ENCODE results near the gene PDXK. TPM values are rescaled to one million over a fixed set of nuclear protein-coding genes. Genes with fewer than 3 reads are reported as not detected.

PDXK gene
- total RNA-seq, 1 donor from 2014 or later = 56.9 TPM

GRCh38 chr21:43792406-43792805 is 73.5 kb downstream of the PDXK start:
- intact Hi-C loops (cut with DNase I) = no loop called here
- no peak for DNase-seq (ENCODE audit: low spot score)

- DNase-seq (ENCODE audit: low spot score) = no peak
- intact Hi-C loops (cut with DNase I) = no loop called here
Measured at GRCh38 chr21:43793243-43793642, 74.3 kb downstream of the PDXK start.

- intact Hi-C loops (cut with DNase I) = no loop called here
- DNase-seq (ENCODE audit: low spot score) = no peak
Measured at GRCh38 chr21:43794311-43794710, 75.4 kb downstream of the PDXK start.

GRCh38 chr21:43794857-43795256 is 75.9 kb downstream of the PDXK start:
- no peak for DNase-seq (ENCODE audit: low spot score)
- intact Hi-C loops (cut with DNase I) = no loop called here

GRCh38 chr21:43797415-43797814 is 78.5 kb downstream of the PDXK start:
- intact Hi-C loops (cut with DNase I) = no loop called here
- no peak for DNase-seq (ENCODE audit: low spot score)

- DNase-seq (ENCODE audit: low spot score) = no peak
Measured at GRCh38 chr21:43797925-43798715, 79.2 kb downstream of the PDXK start.

GRCh38 chr21:43799301-43799840 is 80.4 kb downstream of the PDXK start:
- DNase-seq (ENCODE audit: low spot score) = no peak

More at GRCh38 chr21:43797925-43798715, 79.2 kb downstream of the PDXK start:
- intact Hi-C loops (cut with DNase I) = no loop called here

GRCh38 chr21:43800124-43800523 is 81.2 kb downstream of the PDXK start:
- intact Hi-C loops (cut with DNase I) = no loop called here
- no peak for DNase-seq (ENCODE audit: low spot score)

More at GRCh38 chr21:43799301-43799840, 80.4 kb downstream of the PDXK start:
- intact Hi-C loops (cut with DNase I) = no loop called here

- intact Hi-C loops (cut with DNase I) = no loop called here
Measured at GRCh38 chr21:43800566-43800965, 81.6 kb downstream of the PDXK start.

GRCh38 chr21:43801006-43801783 is 82.3 kb downstream of the PDXK start:
- intact Hi-C loops (cut with DNase I) = no loop called here
- no peak for DNase-seq (ENCODE audit: low spot score)

More at GRCh38 chr21:43800566-43800965, 81.6 kb downstream of the PDXK start:
- DNase-seq (ENCODE audit: low spot score) = no peak

GRCh38 chr21:43802713-43803313 is 83.9 kb downstream of the PDXK start:
- DNase-seq (ENCODE audit: low spot score) = no peak
- intact Hi-C loops (cut with DNase I) = no loop called here

GRCh38 chr21:43803558-43804300 is 84.8 kb downstream of the PDXK start:
- DNase-seq (ENCODE audit: low spot score) = no peak
- intact Hi-C loops (cut with DNase I) = no loop called here

- no peak for DNase-seq (ENCODE audit: low spot score)
- intact Hi-C loops (cut with DNase I) = no loop called here
Measured at GRCh38 chr21:43805275-43805800, 86.4 kb downstream of the PDXK start.

GRCh38 chr21:43806017-43806710 is 87.2 kb downstream of the PDXK start:
- intact Hi-C loops (cut with DNase I) = no loop called here
- DNase-seq (ENCODE audit: low spot score) = no peak

GRCh38 chr21:43808367-43808766 is 89.4 kb downstream of the PDXK start:
- no peak for DNase-seq (ENCODE audit: low spot score)
- intact Hi-C loops (cut with DNase I) = no loop called here

- intact Hi-C loops (cut with DNase I) = no loop called here
- DNase-seq (ENCODE audit: low spot score) = no peak
Measured at GRCh38 chr21:43808832-43809251, 89.9 kb downstream of the PDXK start.

- intact Hi-C loops (cut with DNase I) = no loop called here
- DNase-seq (ENCODE audit: low spot score) = no peak
Measured at GRCh38 chr21:43809346-43809799, 90.4 kb downstream of the PDXK start.

- no peak for DNase-seq (ENCODE audit: low spot score)
- intact Hi-C loops (cut with DNase I) = loop anchor here (1.0 kb wide), 1 partner anchor 165 kb away; no protein-coding TSS in a partner anchor
Measured at GRCh38 chr21:43809853-43810504, 91.0 kb downstream of the PDXK start.
